ENCODE results near the gene FAM43A. TPM values are rescaled to one million over a fixed set of nuclear protein-coding genes. Genes with fewer than 3 reads are reported as not detected.

Gene FAM43A
- total and polyA plus RNA-seq, 2 experiments from 2014 or later: 18.9 to 24.9 TPM

DNA sequence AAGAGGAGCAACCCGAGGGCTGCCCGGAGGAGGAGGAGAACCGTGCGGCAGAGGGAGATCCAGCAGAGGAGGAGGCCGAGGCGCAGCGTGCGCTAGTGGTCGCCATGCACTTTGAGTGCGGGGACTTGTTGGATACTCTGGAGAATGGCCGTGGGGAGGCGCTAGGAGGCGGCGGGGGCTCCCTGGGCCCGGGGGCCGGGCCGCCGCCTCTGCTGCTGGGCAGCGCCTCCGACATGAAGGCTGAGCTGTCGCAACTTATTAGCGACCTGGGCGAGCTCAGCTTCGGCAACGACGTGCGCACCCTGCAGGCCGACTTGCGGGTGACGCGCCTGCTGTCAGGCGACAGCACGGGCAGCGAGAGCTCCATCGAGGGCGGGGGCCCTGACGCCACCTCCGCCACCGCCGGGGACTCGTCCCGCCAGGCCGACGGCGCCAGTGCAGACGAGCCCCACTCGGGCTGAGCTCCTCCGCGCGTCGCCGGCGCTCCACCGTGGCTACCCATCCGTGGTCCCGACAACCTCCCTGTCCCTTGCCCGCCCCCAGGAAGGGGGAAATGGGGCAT lies 2.0 kb downstream of the FAM43A start:
- Histone ChIP-seq H3K79me2 (peaks cover 11% of the 10 kb centered on the region), H3K4me1 (ENCODE audit: insufficient read depth) (peaks cover 48% of the 10 kb centered on the region), H3K9me2 (replicated peaks; ENCODE audit: insufficient read depth) (no peaks in the 10 kb centered on the region), H3K36me3 (replicated peaks; ENCODE audit: insufficient read depth, low read depth) (no peaks in the 10 kb centered on the region), H2AFZ (peak overlapping the region; percentile 32), H3K27ac (peak overlapping the region; percentile 83), H3K4me3 (peak overlapping the region; percentile 67), H4K20me1 (ENCODE audit: insufficient read depth, poor library complexity, severe bottlenecking) (peaks cover 13% of the 10 kb centered on the region), H3K9me3 (ENCODE audit: low read depth) (no peaks in the 10 kb centered on the region), H3K27me3 (peaks cover 12% of the 10 kb centered on the region), H3K4me2 (peak overlapping the region; percentile 95)
- TF ChIP-seq EZH2 (IDR thresholded peaks at IDR 0.05; ENCODE audit: borderline replicate concordance) (peak; percentile 20), EZH2phosphoT487 (IDR thresholded peaks at IDR 0.05; ENCODE audit: low read depth, severe bottlenecking, unreplicated experiment) (no peak)
- TF ChIP-seq, protein P1, sequence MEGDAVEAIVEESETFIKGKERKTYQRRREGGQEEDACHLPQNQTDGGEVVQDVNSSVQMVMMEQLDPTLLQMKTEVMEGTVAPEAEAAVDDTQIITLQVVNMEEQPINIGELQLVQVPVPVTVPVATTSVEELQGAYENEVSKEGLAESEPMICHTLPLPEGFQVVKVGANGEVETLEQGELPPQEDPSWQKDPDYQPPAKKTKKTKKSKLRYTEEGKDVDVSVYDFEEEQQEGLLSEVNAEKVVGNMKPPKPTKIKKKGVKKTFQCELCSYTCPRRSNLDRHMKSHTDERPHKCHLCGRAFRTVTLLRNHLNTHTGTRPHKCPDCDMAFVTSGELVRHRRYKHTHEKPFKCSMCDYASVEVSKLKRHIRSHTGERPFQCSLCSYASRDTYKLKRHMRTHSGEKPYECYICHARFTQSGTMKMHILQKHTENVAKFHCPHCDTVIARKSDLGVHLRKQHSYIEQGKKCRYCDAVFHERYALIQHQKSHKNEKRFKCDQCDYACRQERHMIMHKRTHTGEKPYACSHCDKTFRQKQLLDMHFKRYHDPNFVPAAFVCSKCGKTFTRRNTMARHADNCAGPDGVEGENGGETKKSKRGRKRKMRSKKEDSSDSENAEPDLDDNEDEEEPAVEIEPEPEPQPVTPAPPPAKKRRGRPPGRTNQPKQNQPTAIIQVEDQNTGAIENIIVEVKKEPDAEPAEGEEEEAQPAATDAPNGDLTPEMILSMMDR (IDR thresholded peaks at IDR 0.05; ENCODE audit: poor library complexity): peak; percentile 36
- WGBS (ENCODE audit: low lambda C conversion rate, missing lambda C conversion rate): 0% methylated on average over 10 of the region's 57 CpGs
- DNase-seq (ENCODE audit: low spot score): peak; percentile 87

DNA sequence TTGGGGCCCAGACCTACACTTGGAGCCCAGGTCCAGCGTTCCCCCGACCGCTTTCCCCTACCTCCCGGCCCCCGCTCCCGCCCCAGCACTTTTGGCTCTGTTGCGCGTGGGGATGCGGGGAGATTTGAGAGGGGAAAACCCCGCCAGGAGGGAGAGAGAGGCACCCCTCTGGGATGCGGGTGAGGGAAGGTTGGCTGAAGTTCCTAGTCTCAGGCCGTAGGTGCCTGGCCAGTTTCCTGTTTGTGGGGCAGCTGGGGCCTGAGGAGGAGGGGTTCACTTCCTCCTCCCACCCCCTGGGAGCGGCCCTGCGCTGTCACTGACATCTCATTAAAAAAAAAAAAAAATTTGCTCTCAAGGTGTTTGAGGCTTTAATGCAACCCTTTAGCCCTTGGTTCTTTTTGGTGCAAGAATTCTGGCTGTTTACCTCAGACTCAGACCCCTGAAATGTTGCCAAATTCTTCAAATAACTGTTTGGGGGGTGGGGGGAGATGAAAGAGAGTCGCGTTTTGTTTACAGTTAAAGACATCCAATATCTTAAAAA lies 2.6 kb downstream of the FAM43A start:
- DNase-seq (ENCODE audit: low spot score): peak; percentile 42
- Histone ChIP-seq H3K4me2 (peak overlapping the region; percentile 95), H3K9me2 (replicated peaks; ENCODE audit: insufficient read depth) (no peaks in the 10 kb centered on the region), H3K4me3 (peak overlapping the region; percentile 67), H3K9me3 (ENCODE audit: low read depth) (no peaks in the 10 kb centered on the region), H4K20me1 (ENCODE audit: insufficient read depth, poor library complexity, severe bottlenecking) (peaks cover 13% of the 10 kb centered on the region), H3K27ac (peak overlapping the region; percentile 83), H3K4me1 (ENCODE audit: insufficient read depth) (peaks cover 42% of the 10 kb centered on the region), H2AFZ (peak overlapping the region; percentile 32), H3K36me3 (replicated peaks; ENCODE audit: insufficient read depth, low read depth) (no peaks in the 10 kb centered on the region), H3K27me3 (peaks cover 12% of the 10 kb centered on the region), H3K79me2 (peaks cover 11% of the 10 kb centered on the region)
- no peak for TF ChIP-seq EZH2 (IDR thresholded peaks at IDR 0.05; ENCODE audit: borderline replicate concordance)
- TF ChIP-seq, protein P1 (IDR thresholded peaks at IDR 0.05; ENCODE audit: poor library complexity): no peak
- TF ChIP-seq EZH2phosphoT487 (IDR thresholded peaks at IDR 0.05; ENCODE audit: low read depth, severe bottlenecking, unreplicated experiment): no peak
- WGBS (ENCODE audit: low lambda C conversion rate, missing lambda C conversion rate): 19% methylated on average over 4 of the region's 16 CpGs

DNA sequence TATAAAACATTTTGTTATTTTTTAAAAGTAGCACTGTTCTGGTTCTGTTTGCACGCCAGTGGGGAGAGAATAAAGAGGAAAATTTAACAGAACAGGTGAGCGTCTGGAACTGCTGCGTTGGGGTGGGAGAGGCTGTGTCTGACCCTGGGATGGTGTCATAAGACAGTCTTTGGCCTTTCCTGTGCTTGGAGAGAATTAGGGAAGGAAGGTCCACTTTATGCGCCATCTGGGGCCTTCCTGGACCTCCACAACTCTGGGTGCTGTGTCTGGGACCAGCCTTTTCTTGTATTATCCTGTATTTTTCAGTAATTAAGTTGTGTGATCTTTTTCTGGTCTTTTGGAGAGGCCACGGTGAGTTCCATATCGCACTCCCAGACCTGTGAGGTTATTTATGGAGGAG lies 3.3 kb downstream of the FAM43A start:
- peaks cover 42% of the 10 kb centered on the region for H3K4me1 ChIP-seq (ENCODE audit: insufficient read depth)
- H2AFZ ChIP-seq: no peak overlapping the region
- no peak overlapping the region for H3K4me3 ChIP-seq
- 60% methylated on average over 6 of the region's 6 CpGs for WGBS (ENCODE audit: low lambda C conversion rate, missing lambda C conversion rate)
- TF ChIP-seq EZH2phosphoT487 (IDR thresholded peaks at IDR 0.05; ENCODE audit: low read depth, severe bottlenecking, unreplicated experiment) (no peak), EZH2 (IDR thresholded peaks at IDR 0.05; ENCODE audit: borderline replicate concordance) (no peak)
- TF ChIP-seq, protein P1 (IDR thresholded peaks at IDR 0.05; ENCODE audit: poor library complexity): no peak
- H3K79me2 ChIP-seq: peaks cover 11% of the 10 kb centered on the region
- H3K36me3 ChIP-seq (replicated peaks; ENCODE audit: insufficient read depth, low read depth): no peaks in the 10 kb centered on the region
- H3K27me3 ChIP-seq: peaks cover 12% of the 10 kb centered on the region
- peaks cover 13% of the 10 kb centered on the region for H4K20me1 ChIP-seq (ENCODE audit: insufficient read depth, poor library complexity, severe bottlenecking)
- no peaks in the 10 kb centered on the region for H3K9me2 ChIP-seq (replicated peaks; ENCODE audit: insufficient read depth)
- peak overlapping the region; percentile 95 for H3K4me2 ChIP-seq
- H3K27ac ChIP-seq: peak overlapping the region; percentile 83
- H3K9me3 ChIP-seq (ENCODE audit: low read depth): no peaks in the 10 kb centered on the region
- no peak for DNase-seq (ENCODE audit: low spot score)

Data from hepatocyte (in vitro differentiated cells).